Measurements from ENCODE around the gene NEK4.
"Not testable (repeated sequence)": the region's sequence is repeated elsewhere in the genome, so short reads cannot be mapped to it uniquely, and the experiment has no call there.

The NEK4 gene

GRCh38 chr3:52679199-52679538, 91.6 kb downstream of the NEK4 start:
- peaks cover 70% of the 10 kb centered on the region for H3K36me3 ChIP-seq
- no peak overlapping the region for H3K27ac ChIP-seq
- no peak overlapping the region for H3K4me3 ChIP-seq (ENCODE audit: low read depth, low read length)
- no peak for DNase-seq
- no peaks in the 10 kb centered on the region for H3K27me3 ChIP-seq (ENCODE audit: insufficient read depth, low read depth, severe bottlenecking)
- no peak for TF ChIP-seq CTCF (IDR thresholded peaks at IDR 0.05; ENCODE audit: low read depth, low read length)
- H3K9me3 ChIP-seq (ENCODE audit: severe bottlenecking): no peaks in the 10 kb centered on the region

GRCh38 chr3:52678265-52679198, 92.2 kb downstream of the NEK4 start:
- Histone ChIP-seq H3K27me3 (ENCODE audit: insufficient read depth, low read depth, severe bottlenecking) (no peaks in the 10 kb centered on the region), H3K36me3 (peaks cover 72% of the 10 kb centered on the region), H3K9me3 (ENCODE audit: severe bottlenecking) (no peaks in the 10 kb centered on the region), H3K4me3 (ENCODE audit: low read depth, low read length) (no peak overlapping the region), H3K27ac (no peak overlapping the region)
- no peak for DNase-seq
- no peak for TF ChIP-seq CTCF (IDR thresholded peaks at IDR 0.05; ENCODE audit: low read depth, low read length)

GRCh38 chr3:52676201-52676600, 94.5 kb downstream of the NEK4 start:
- peaks cover 81% of the 10 kb centered on the region for H3K36me3 ChIP-seq
- H3K27ac ChIP-seq; H3K27me3 ChIP-seq (ENCODE audit: insufficient read depth, low read depth, severe bottlenecking); DNase-seq; H3K9me3 ChIP-seq (ENCODE audit: severe bottlenecking); H3K4me3 ChIP-seq (ENCODE audit: low read depth, low read length): not testable (repeated sequence)

GRCh38 chr3:52671676-52672075, 99.1 kb downstream of the NEK4 start:
- H3K36me3 ChIP-seq: peaks cover 76% of the 10 kb centered on the region
- no peaks in the 10 kb centered on the region for H3K9me3 ChIP-seq (ENCODE audit: severe bottlenecking)
- DNase-seq: no peak
- H3K4me3 ChIP-seq (ENCODE audit: low read depth, low read length): no peak overlapping the region
- H3K27ac ChIP-seq: no peak overlapping the region
- TF ChIP-seq CTCF (IDR thresholded peaks at IDR 0.05; ENCODE audit: low read depth, low read length): no peak
- H3K27me3 ChIP-seq (ENCODE audit: insufficient read depth, low read depth, severe bottlenecking): no peaks in the 10 kb centered on the region

GRCh38 chr3:52670621-52671521, 99.9 kb downstream of the NEK4 start:
- Histone ChIP-seq H3K36me3 (peaks cover 75% of the 10 kb centered on the region), H3K9me3 (ENCODE audit: severe bottlenecking) (no peaks in the 10 kb centered on the region), H3K4me3 (ENCODE audit: low read depth, low read length) (no peak overlapping the region), H3K27me3 (ENCODE audit: insufficient read depth, low read depth, severe bottlenecking) (no peaks in the 10 kb centered on the region), H3K27ac (no peak overlapping the region)
- no peak for DNase-seq
- TF ChIP-seq CTCF (IDR thresholded peaks at IDR 0.05; ENCODE audit: low read depth, low read length): no peak

GRCh38 chr3:52663098-52663497, 107.6 kb downstream of the NEK4 start:
- Histone ChIP-seq H3K27ac (no peak overlapping the region), H3K36me3 (peaks cover 68% of the 10 kb centered on the region), H3K4me3 (ENCODE audit: low read depth, low read length) (no peak overlapping the region), H3K27me3 (ENCODE audit: insufficient read depth, low read depth, severe bottlenecking) (no peaks in the 10 kb centered on the region), H3K9me3 (ENCODE audit: severe bottlenecking) (no peaks in the 10 kb centered on the region)
- TF ChIP-seq CTCF (IDR thresholded peaks at IDR 0.05; ENCODE audit: low read depth, low read length): no peak
- no peak for DNase-seq

Data from WERI-Rb-1 (cell line).